ENCODE results near the gene TTLL12.

GRCh38 chr22:43205261-43205691, 18.3 kb upstream of the TTLL12 start:
- TF ChIP-seq POLR2A (IDR thresholded peaks at IDR 0.05) (no peak), CTCF (IDR thresholded peaks at IDR 0.05) (no peak), EP300 (IDR thresholded peaks at IDR 0.05) (no peak)

Measured in tibial nerve (tissue), 4 donors.